SJCRH30 (cell line): ENCODE data around the gene B4GALT5. TPM values are rescaled to one million over a fixed set of nuclear protein-coding genes. Genes with fewer than 3 reads are reported as not detected.
"Not testable (repeated sequence)": the region's sequence is repeated elsewhere in the genome, so short reads cannot be mapped to it uniquely, and the experiment has no call there.

Experiments
- DNase-seq, 2 experiments: peaks; one replicate each; pipeline ENCODE4 v3.0.0-alpha.2; 2015 to 2020
- H3K27ac ChIP-seq: fragments of 250-450 bp; sonication (Bioruptor Pico); 2 replicates; pipeline ENCODE4 v1.5.1; 2020; ENCODE audit warnings: mild to moderate bottlenecking, moderate library complexity
- H3K27me3 ChIP-seq: fragments of 250-450 bp; sonication (Bioruptor Pico); 2 replicates; pipeline ENCODE4 v1.5.1; 2020; ENCODE audit warnings: mild to moderate bottlenecking, moderate library complexity
- H3K36me3 ChIP-seq: fragments of 250-450 bp; sonication (Bioruptor Pico); 2 replicates; pipeline ENCODE4 v1.5.1; 2020; ENCODE audit warnings: mild to moderate bottlenecking, moderate library complexity
- H3K4me1 ChIP-seq: fragments of 250-450 bp; sonication (Bioruptor Pico); 2 replicates; pipeline ENCODE4 v1.5.1; 2020; ENCODE audit warnings: mild to moderate bottlenecking, moderate library complexity
- H3K4me3 ChIP-seq: fragments of 250-450 bp; sonication (Bioruptor Pico); 2 replicates; pipeline ENCODE4 v1.5.1; 2020; ENCODE audit warnings: mild to moderate bottlenecking, moderate library complexity
- H3K9me3 ChIP-seq: fragments of 250-450 bp; sonication (Bioruptor Pico); replicated peaks from 2 replicates; pipeline ENCODE4 v1.5.1; 2020; ENCODE audit warnings: mild to moderate bottlenecking, moderate library complexity
- total RNA-seq: library from RNA; depleted of rRNA; stranded (reverse); fragments of >200 nt; shearing (Covaris generic); gene quantifications from 2 replicates; pipeline ENCODE4 v1.2.3, GENCODE V29; 2014

Gene B4GALT5
- total RNA-seq, 1 experiment from 2014 or later, result 81.1 TPM

GRCh38 chr20:49633023-49633422 is 80.7 kb downstream of the B4GALT5 start:
- Histone ChIP-seq H3K27me3 (no peaks in the 10 kb centered on the region), H3K9me3 (peaks cover 8% of the 10 kb centered on the region; the same call in 1 of the 2 replicates), H3K4me1 (peaks cover 7% of the 10 kb centered on the region; the same call in 1 of the 2 replicates), H3K36me3 (peaks cover 45% of the 10 kb centered on the region), H3K27ac (no peak overlapping the region), H3K4me3 (no peak overlapping the region)
- no peak for DNase-seq

GRCh38 chr20:49631856-49632418 is 81.7 kb downstream of the B4GALT5 start:
- Histone ChIP-seq H3K27me3 (no peaks in the 10 kb centered on the region), H3K9me3 (peaks cover 8% of the 10 kb centered on the region; the same call in 1 of the 2 replicates), H3K4me1 (peaks cover 7% of the 10 kb centered on the region; the same call in 1 of the 2 replicates), H3K27ac (no peak overlapping the region), H3K36me3 (peaks cover 38% of the 10 kb centered on the region), H3K4me3 (no peak overlapping the region)
- DNase-seq, result no peak

- H3K27ac ChIP-seq, result no peak overlapping the region
- H3K9me3 ChIP-seq, result peaks cover 8% of the 10 kb centered on the region; the same call in 1 of the 2 replicates
- H3K36me3 ChIP-seq, result peaks cover 30% of the 10 kb centered on the region
- peak in 1 of 2 experiments; percentile 52 for DNase-seq
- no peaks in the 10 kb centered on the region for H3K27me3 ChIP-seq
- no peak overlapping the region for H3K4me3 ChIP-seq
- peaks cover 7% of the 10 kb centered on the region; the same call in 1 of the 2 replicates for H3K4me1 ChIP-seq
Observed at GRCh38 chr20:49631061-49631716, 82.5 kb downstream of the B4GALT5 start.

GRCh38 chr20:49630396-49630951 is 83.2 kb downstream of the B4GALT5 start:
- Histone ChIP-seq H3K4me3 (no peak overlapping the region), H3K27me3 (no peaks in the 10 kb centered on the region), H3K27ac (no peak overlapping the region), H3K4me1 (peaks cover 10% of the 10 kb centered on the region; the same call in 1 of the 2 replicates), H3K9me3 (peaks cover 8% of the 10 kb centered on the region; the same call in 1 of the 2 replicates), H3K36me3 (peaks cover 23% of the 10 kb centered on the region)
- peak in 1 of 2 experiments; percentile 51 for DNase-seq

- peaks cover 8% of the 10 kb centered on the region; the same call in 1 of the 2 replicates for H3K9me3 ChIP-seq
- DNase-seq, result no peak
- peaks cover 17% of the 10 kb centered on the region for H3K36me3 ChIP-seq
- H3K27me3 ChIP-seq, result no peaks in the 10 kb centered on the region
- H3K4me3 ChIP-seq, result no peak overlapping the region
- no peak overlapping the region for H3K27ac ChIP-seq
- peaks cover 13% of the 10 kb centered on the region for H3K4me1 ChIP-seq
Observed at GRCh38 chr20:49629606-49630005, 84.1 kb downstream of the B4GALT5 start.

- not testable (repeated sequence) for DNase-seq, H3K27ac ChIP-seq, H3K36me3 ChIP-seq, H3K9me3 ChIP-seq, H3K27me3 ChIP-seq, H3K4me3 ChIP-seq
- peaks cover 20% of the 10 kb centered on the region for H3K4me1 ChIP-seq
Observed at GRCh38 chr20:49628280-49628679, 85.4 kb downstream of the B4GALT5 start.

- Histone ChIP-seq H3K4me1 (peaks cover 20% of the 10 kb centered on the region), H3K4me3 (no peak overlapping the region), H3K9me3 (peaks cover 12% of the 10 kb centered on the region), H3K27ac (no peak overlapping the region), H3K36me3 (peaks cover 2% of the 10 kb centered on the region; the same call in 1 of the 2 replicates), H3K27me3 (no peaks in the 10 kb centered on the region)
- DNase-seq, result no peak
Observed at GRCh38 chr20:49627329-49627761, 86.3 kb downstream of the B4GALT5 start.

GRCh38 chr20:49624988-49625387 is 88.7 kb downstream of the B4GALT5 start:
- peaks cover 13% of the 10 kb centered on the region for H3K4me1 ChIP-seq
- not testable (repeated sequence) for H3K27me3 ChIP-seq, DNase-seq, H3K27ac ChIP-seq, H3K36me3 ChIP-seq, H3K4me3 ChIP-seq
- peaks cover 19% of the 10 kb centered on the region for H3K9me3 ChIP-seq

GRCh38 chr20:49624317-49624716 is 89.4 kb downstream of the B4GALT5 start:
- no peaks in the 10 kb centered on the region for H3K27me3 ChIP-seq
- no peaks in the 10 kb centered on the region for H3K36me3 ChIP-seq
- H3K4me1 ChIP-seq, result peaks cover 13% of the 10 kb centered on the region
- H3K9me3 ChIP-seq, result peaks cover 17% of the 10 kb centered on the region
- H3K4me3 ChIP-seq, result no peak overlapping the region
- no peak overlapping the region for H3K27ac ChIP-seq
- DNase-seq, result peak in 1 of 2 experiments; percentile 68

GRCh38 chr20:49622243-49622642 is 91.4 kb downstream of the B4GALT5 start:
- Histone ChIP-seq H3K4me1 (peaks cover 13% of the 10 kb centered on the region), H3K9me3 (peaks cover 14% of the 10 kb centered on the region), H3K27ac (no peak overlapping the region), H3K27me3 (no peaks in the 10 kb centered on the region), H3K4me3 (no peak overlapping the region), H3K36me3 (no peaks in the 10 kb centered on the region)
- no peak for DNase-seq

GRCh38 chr20:49620364-49621240 is 93.1 kb downstream of the B4GALT5 start:
- DNase-seq, result no peak
- Histone ChIP-seq H3K9me3 (peaks cover 14% of the 10 kb centered on the region), H3K4me3 (no peak overlapping the region), H3K36me3 (no peaks in the 10 kb centered on the region), H3K4me1 (peaks cover 11% of the 10 kb centered on the region), H3K27ac (no peak overlapping the region), H3K27me3 (no peaks in the 10 kb centered on the region)

- Histone ChIP-seq H3K4me3 (no peak overlapping the region), H3K27ac (no peak overlapping the region), H3K9me3 (peaks cover 14% of the 10 kb centered on the region), H3K4me1 (peaks cover 4% of the 10 kb centered on the region), H3K27me3 (no peaks in the 10 kb centered on the region), H3K36me3 (no peaks in the 10 kb centered on the region)
- DNase-seq, result no peak
Observed at GRCh38 chr20:49619113-49620048, 94.3 kb downstream of the B4GALT5 start.

GRCh38 chr20:49618289-49618688 is 95.4 kb downstream of the B4GALT5 start:
- no peak for DNase-seq
- Histone ChIP-seq H3K27me3 (no peaks in the 10 kb centered on the region), H3K4me3 (no peak overlapping the region), H3K9me3 (peaks cover 14% of the 10 kb centered on the region), H3K27ac (no peak overlapping the region), H3K4me1 (no peaks in the 10 kb centered on the region), H3K36me3 (no peaks in the 10 kb centered on the region)

- peaks cover 10% of the 10 kb centered on the region for H3K9me3 ChIP-seq
- H3K4me3 ChIP-seq, H3K36me3 ChIP-seq, DNase-seq, H3K27me3 ChIP-seq, H3K27ac ChIP-seq, H3K4me1 ChIP-seq: not testable (repeated sequence)
Observed at GRCh38 chr20:49617394-49617793, 96.3 kb downstream of the B4GALT5 start.
